Measurements from ENCODE around the gene TSR1. TPM values are rescaled to one million over a fixed set of nuclear protein-coding genes. Genes with fewer than 3 reads are reported as not detected.

The TSR1 gene
- total RNA-seq, 4 donors from 2014 or later: 20.3 to 70.2 (median 46.0) TPM

GRCh38 chr17:2335726-2336214 lies 487 bp downstream of the TSR1 start:
- H3K4me1 ChIP-seq: peaks cover 12 to 45% (median 15%) of the 10 kb centered on the region in 3 donors
- H3K9me3 ChIP-seq: no peaks in the 10 kb centered on the region
- H3K36me3 ChIP-seq: peaks cover 17 to 49% (median 33%) of the 10 kb centered on the region in 3 donors
- H3K27ac ChIP-seq: peak overlapping the region; percentile 84 to 96 (median 94)
- TF ChIP-seq POLR2A (IDR thresholded peaks at IDR 0.05) (no peak), CTCF (IDR thresholded peaks at IDR 0.05) (no peak)
- 2 to 3% methylated on average over 14 to 16 of the region's 17 CpGs for WGBS, 2 donors
- intact Hi-C loops (cut with DNase I): no loop called here
- peak overlapping the region; percentile 85 to 100 (median 92) for H3K4me3 ChIP-seq
- no peak for DNase-seq
- H3K27me3 ChIP-seq: no peaks in the 10 kb centered on the region

- WGBS, 2 donors: 67 to 74% methylated on average over 3 of the region's 3 CpGs
- Histone ChIP-seq H3K27me3 (no peaks in the 10 kb centered on the region), H3K36me3 (peaks cover 31 to 92% (median 51%) of the 10 kb centered on the region in 3 donors), H3K27ac (no peak overlapping the region), H3K4me3 (no peak overlapping the region), H3K9me3 (no peaks in the 10 kb centered on the region), H3K4me1 (peaks cover 11 to 20% (median 12%) of the 10 kb centered on the region in 3 donors)
- TF ChIP-seq POLR2A (IDR thresholded peaks at IDR 0.05) (no peak), CTCF (IDR thresholded peaks at IDR 0.05) (no peak)
- intact Hi-C loops (cut with DNase I): no loop called here
- DNase-seq: no peak
Observed at GRCh38 chr17:2331303-2331702, 5.0 kb downstream of the TSR1 start.

DNA sequence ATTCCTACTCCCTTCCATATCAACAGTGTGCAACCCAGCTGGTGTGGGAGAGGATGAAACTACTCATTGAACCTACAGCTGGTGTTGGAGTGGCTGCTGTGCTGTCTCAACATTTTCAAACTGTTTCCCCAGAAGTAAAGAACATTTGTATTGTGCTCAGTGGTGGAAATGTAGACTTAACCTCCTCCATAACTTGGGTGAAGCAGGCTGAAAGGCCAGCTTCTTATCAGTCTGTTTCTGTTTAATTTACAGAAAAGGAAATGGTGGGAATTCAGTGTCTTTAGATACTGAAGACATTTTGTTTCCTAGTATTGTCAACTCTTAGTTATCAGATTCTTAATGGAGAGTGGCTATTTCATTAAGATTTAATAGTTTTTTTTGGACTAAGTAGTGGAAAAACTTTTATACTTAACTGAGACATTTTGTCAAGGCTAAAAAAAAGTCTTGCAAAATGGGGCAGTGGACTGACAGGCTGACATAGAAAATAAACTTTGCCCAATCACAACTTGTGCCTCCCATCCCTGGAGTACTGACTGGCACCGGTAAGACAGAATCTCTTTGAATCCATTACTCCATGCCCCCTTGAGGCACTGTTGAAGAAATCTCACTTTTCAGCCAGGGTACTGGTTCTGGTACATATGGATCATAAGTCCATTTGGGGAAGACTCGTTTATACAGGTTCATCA lies 12.5 kb downstream of the TSR1 start:
- no peaks in the 10 kb centered on the region for H3K4me1 ChIP-seq
- H3K9me3 ChIP-seq: no peaks in the 10 kb centered on the region
- no peak overlapping the region for H3K27ac ChIP-seq
- intact Hi-C loops (cut with DNase I): no loop called here
- 81 to 85% methylated on average over 2 of the region's 2 CpGs for WGBS, 2 donors
- peaks cover 12 to 87% (median 44%) of the 10 kb centered on the region in 3 donors for H3K36me3 ChIP-seq
- no peak for DNase-seq
- TF ChIP-seq CTCF (IDR thresholded peaks at IDR 0.05): no peak
- no peak for TF ChIP-seq POLR2A (IDR thresholded peaks at IDR 0.05)
- no peaks in the 10 kb centered on the region for H3K27me3 ChIP-seq
- H3K4me3 ChIP-seq: no peak overlapping the region

DNA sequence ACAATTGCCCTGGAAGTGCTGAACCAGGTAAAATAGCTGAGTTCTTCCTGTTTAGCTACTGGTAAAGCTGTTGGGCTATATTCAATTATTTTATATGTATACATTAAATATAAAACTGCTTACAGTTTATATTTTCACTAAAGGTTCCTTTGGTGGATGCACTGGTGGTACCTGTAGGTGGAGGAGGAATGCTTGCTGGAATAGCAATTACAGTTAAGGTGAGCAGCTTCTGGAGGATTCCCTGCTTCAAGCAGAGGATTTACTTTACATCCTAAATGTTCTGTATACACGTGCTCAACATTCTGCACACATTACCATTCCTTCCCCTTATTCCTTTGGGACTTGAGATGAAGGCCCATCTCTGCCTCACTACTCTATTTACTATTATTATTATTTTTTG lies 14.9 kb downstream of the TSR1 start:
- Histone ChIP-seq H3K27ac (no peak overlapping the region), H3K4me1 (peaks cover 0 to 2% (median 0%) of the 10 kb centered on the region in 3 donors), H3K27me3 (no peaks in the 10 kb centered on the region), H3K36me3 (peaks cover 8 to 63% (median 38%) of the 10 kb centered on the region in 3 donors), H3K9me3 (no peaks in the 10 kb centered on the region), H3K4me3 (no peak overlapping the region)
- DNase-seq: no peak
- intact Hi-C loops (cut with DNase I): no loop called here
- 50% methylated on average over 1 of the region's 1 CpG for WGBS, 2 donors
- TF ChIP-seq POLR2A (IDR thresholded peaks at IDR 0.05) (no peak), CTCF (IDR thresholded peaks at IDR 0.05) (no peak)

- H3K27me3 ChIP-seq: no peaks in the 10 kb centered on the region
- intact Hi-C loops (cut with DNase I): no loop called here
- no peaks in the 10 kb centered on the region for H3K9me3 ChIP-seq
- H3K27ac ChIP-seq: no peak overlapping the region
- TF ChIP-seq CTCF (IDR thresholded peaks at IDR 0.05) (no peak), POLR2A (IDR thresholded peaks at IDR 0.05) (no peak)
- DNase-seq: no peak
- peaks cover 0 to 5% (median 0%) of the 10 kb centered on the region in 3 donors for H3K4me1 ChIP-seq
- H3K36me3 ChIP-seq: peaks cover 8 to 40% (median 20%) of the 10 kb centered on the region in 3 donors
- H3K4me3 ChIP-seq: no peak overlapping the region
Observed at GRCh38 chr17:2319051-2319450, 17.2 kb downstream of the TSR1 start.

All from esophagus squamous epithelium (tissue), 5 donors.